ENCODE results near the gene HLA-DQA1.
"Not testable (repeated sequence)": the region's sequence is repeated elsewhere in the genome, so short reads cannot be mapped to it uniquely, and the experiment has no call there.

Gene HLA-DQA1

DNA sequence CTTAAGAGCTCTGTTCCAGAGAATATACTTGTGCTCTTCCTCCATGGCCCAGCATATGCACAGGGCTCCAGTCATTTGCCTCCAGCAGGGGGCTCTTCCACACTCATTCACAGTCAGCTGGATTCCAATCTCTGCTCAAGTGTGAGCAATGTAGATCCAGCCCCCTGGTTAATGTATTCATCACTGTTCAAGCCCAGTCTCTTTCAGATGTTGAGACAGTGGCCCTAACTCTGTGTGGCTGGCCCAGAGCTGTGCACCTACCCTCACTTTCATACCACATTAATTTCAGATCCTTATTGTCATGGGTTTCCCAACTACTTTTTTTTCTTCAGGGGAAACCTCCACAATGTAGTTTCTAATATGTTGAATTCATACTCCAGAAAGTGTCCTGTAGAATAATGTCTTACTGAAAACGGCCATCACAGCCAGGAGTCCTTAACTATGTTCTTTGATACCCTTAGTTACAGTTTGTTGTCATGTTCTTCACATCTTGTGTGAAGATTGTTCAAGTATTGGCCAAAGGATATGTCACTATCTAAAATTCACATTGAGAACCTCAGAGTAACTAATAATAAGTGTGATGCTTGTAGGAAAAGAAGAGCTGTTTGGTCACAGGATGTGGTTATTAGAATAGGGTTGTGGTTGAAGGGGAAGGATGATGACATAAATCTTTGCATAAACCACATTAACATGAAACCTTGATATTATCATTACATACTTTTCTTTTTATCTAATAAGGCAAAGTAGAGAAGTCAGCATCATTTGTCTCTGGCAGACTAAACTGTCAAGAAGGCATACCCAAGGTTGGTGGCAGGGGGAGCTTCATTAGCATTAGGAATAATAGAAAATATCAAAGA lies 14.4 kb upstream of the HLA-DQA1 start:
- peak; percentile 6 for DNase-seq (ENCODE audit: low read depth)

GRCh38 chr6:32623693-32624092 lies 13.5 kb upstream of the HLA-DQA1 start:
- DNase-seq (ENCODE audit: low read depth) = no peak

- DNase-seq (ENCODE audit: low read depth) = no peak
These were observed 12.6 kb upstream of the HLA-DQA1 start for GRCh38 chr6:32624565-32624964.

GRCh38 chr6:32625137-32625536 lies 12.1 kb upstream of the HLA-DQA1 start:
- no peak for DNase-seq (ENCODE audit: low read depth)

- DNase-seq (ENCODE audit: low read depth) = no peak
These were observed 10.0 kb upstream of the HLA-DQA1 start for GRCh38 chr6:32627249-32627648.

GRCh38 chr6:32627831-32628230 lies 9.4 kb upstream of the HLA-DQA1 start:
- DNase-seq (ENCODE audit: low read depth) = peak; percentile 2

- not testable (repeated sequence) for DNase-seq (ENCODE audit: low read depth)
These were observed 7.4 kb upstream of the HLA-DQA1 start for GRCh38 chr6:32629793-32630192.

DNA sequence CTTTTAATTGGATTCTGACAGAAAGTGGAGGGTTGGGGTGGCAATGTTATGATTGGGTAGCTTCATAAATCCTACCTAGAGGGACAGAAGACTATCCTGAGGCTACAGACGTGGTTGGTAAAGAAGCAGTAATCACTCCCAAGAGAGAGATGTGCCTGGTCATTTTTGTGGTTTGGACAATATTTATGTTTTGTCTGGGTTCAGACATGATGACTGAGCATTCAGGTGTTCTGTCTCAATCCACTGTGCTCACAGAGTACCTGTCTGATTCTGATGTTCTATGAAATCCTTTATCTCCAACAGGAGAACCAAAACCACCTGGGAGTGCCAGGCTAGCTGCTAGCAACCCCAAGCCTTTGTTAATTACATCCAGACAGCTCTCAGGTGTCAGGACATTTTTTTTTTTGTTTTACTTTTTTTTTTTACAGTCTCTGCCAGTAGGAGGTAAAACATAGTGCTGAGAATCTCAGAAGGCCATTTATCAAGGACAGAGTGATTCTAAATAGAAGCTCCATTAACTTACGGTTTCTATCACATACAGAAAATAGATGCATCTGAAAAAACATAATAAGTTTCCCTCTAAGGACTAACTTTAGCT lies 1.6 kb upstream of the HLA-DQA1 start:
- DNase-seq (ENCODE audit: low read depth) = no peak

DNA sequence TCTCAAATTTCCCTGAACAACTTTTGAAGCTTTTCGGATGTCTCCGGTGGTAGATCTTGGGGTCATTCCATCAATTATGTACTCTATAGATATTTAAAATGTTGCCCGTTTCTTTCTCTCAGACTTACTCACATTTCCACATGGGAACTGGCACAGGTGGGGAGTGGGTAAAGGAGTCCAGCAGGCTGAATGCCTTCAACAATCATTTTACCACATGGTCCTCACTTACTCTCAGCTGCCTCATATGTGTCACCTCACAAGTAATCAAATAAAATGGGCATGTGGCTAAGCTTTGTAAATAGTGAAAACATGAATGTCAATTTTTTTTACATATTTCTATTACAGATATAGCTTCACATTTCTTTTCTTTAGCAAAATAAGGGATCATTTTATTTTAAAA lies 677 bp downstream of the HLA-DQA1 start:
- no peak for DNase-seq (ENCODE audit: low read depth)

- no peak for DNase-seq (ENCODE audit: low read depth)
These were observed 1.5 kb downstream of the HLA-DQA1 start for GRCh38 chr6:32638532-32639219.

- DNase-seq (ENCODE audit: low read depth) = no peak
These were observed 2.5 kb downstream of the HLA-DQA1 start for GRCh38 chr6:32639440-32640394.

GRCh38 chr6:32641122-32641521 lies 3.9 kb downstream of the HLA-DQA1 start:
- DNase-seq (ENCODE audit: low read depth) = no peak

- not testable (repeated sequence) for DNase-seq (ENCODE audit: low read depth)
These were observed 4.8 kb downstream of the HLA-DQA1 start for GRCh38 chr6:32641785-32642719.

DNA sequence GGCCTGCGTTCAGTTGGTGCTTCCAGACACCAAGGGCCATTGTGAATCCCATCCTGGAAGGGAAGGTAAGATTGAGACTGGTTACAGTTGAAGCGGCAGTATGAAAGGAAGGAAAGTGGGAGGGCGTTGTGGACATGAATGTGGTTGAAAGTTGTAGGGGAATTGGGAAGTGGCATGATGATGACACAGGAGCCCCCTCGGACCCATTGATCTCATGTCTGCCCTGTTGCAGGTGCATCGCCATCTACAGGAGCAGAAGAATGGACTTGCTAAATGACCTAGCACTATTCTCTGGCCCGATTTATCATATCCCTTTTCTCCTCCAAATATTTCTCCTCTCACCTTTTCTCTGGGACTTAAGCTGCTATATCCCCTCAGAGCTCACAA lies 5.5 kb downstream of the HLA-DQA1 start:
- DNase-seq (ENCODE audit: low read depth) = no peak

GRCh38 chr6:32643904-32644303 lies 6.7 kb downstream of the HLA-DQA1 start:
- no peak for DNase-seq (ENCODE audit: low read depth)

DNA sequence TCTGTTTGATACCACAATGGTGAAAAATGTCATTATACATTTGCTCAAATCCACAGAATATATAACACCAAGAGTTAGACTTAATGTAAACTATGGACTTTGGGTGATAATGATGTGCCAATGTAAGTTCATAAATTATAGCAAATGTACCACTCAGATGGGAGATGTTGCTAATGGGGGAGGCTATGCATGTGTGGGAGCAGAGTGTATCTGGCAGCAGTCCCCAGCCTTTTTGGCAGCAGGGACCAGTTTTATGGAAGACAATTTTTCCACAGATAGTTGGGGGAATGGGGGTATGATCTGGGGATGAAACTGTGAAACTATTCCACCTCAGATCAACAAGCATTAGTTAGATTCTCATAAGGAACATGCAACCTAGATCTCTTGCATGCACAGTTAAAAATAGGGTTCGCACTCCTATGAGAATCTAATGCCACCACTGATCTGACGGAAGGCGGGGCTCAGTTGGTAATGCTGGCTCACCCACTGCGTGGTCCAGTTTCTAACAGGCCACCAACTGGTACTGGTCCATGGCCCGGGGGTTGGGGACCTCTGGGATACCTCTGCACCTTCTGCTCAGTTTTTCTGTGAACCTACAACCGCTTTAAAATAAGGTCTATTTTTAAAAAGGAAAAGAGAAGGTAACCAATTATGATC lies 8.0 kb downstream of the HLA-DQA1 start:
- no peak for DNase-seq (ENCODE audit: low read depth)

GRCh38 chr6:32655203-32655710 lies 18.1 kb downstream of the HLA-DQA1 start:
- no peak for DNase-seq (ENCODE audit: low read depth)

DNA sequence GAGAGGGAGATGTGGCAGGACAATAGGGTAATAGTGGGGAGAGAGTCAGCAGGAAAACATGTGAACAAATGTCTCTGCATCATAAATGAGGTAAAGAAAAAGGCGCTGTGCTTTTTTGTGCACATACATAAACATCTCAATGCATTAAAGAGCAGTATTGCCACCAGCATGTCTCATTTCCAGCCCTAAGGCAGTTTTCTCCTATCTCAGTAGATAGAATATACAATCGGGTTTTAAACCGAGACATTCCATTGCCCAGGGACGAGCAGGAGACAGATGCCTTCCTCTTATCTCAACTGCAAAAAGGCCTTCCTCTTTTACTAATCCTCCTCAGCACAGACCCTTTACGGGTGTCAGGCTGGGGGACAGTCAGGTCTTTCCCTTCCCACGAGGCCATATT lies 20.1 kb downstream of the HLA-DQA1 start:
- not testable (repeated sequence) for DNase-seq (ENCODE audit: low read depth)

DNA sequence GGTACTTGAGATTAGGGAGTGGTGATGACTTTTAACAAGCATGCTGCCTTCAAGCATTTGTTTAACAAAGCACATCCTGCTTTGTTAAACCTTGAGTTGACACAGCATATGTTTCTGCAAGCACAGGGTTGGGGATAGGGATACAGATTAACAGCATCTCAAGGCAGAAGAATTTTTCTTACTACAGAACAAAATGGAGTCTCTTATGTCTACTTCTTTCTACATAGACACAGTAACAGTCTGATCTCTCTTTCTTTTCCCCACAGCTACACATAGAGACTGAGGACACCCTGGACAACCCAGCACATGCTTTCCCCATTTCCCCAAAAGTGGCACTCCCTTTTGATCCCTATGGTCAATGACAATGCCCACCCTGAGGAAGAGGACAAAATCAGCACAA lies 20.6 kb downstream of the HLA-DQA1 start:
- DNase-seq (ENCODE audit: low read depth) = not testable (repeated sequence)
